Measurements from ENCODE around the gene SH2D6. TPM values are rescaled to one million over a fixed set of nuclear protein-coding genes. Genes with fewer than 3 reads are reported as not detected.

The SH2D6 gene
- total RNA-seq, 2 donors from 2014 or later = 0.26 to 15.5 TPM

- Histone ChIP-seq H3K4me1 (peaks cover 7% of the 10 kb centered on the region), H3K36me3 (replicated peaks in 1 of 2; ENCODE audit: insufficient read depth in 1 of 2, low read depth in 2 of 2) (no peaks in the 10 kb centered on the region), H3K27ac (no peak overlapping the region), H3K27me3 (no peaks in the 10 kb centered on the region), H3K9me3 (no peaks in the 10 kb centered on the region), H3K4me3 (no peak overlapping the region)
- 90 to 91% methylated on average over 7 to 8 of the region's 8 CpGs for WGBS, 2 donors
- ATAC-seq (no peak), DNase-seq (peak in 1 of 4 donors; percentile 8)
- intact Hi-C loops (cut with DNase I) = loop anchor here (5.0 kb wide), 1 partner anchor 35 kb away; no protein-coding TSS in a partner anchor
- no peak for TF ChIP-seq CTCF (IDR thresholded peaks at IDR 0.05)
- TF ChIP-seq POLR2A (IDR thresholded peaks at IDR 0.05) = no peak
Observed at GRCh38 chr2:85401844-85402243, 16.7 kb upstream of the SH2D6 start.

GRCh38 chr2:85405201-85406059 is 13.1 kb upstream of the SH2D6 start:
- H3K27ac ChIP-seq = peak overlapping the region in 1 of 4 donors; percentile 33

GRCh38 chr2:85409845-85410583 is 8.5 kb upstream of the SH2D6 start, which contains the start of gene CAPG:
Gene CAPG (minus strand): TSS chr2:85410366. CDS start chr2:85402145, 8,221 bp downstream.
- intact Hi-C loops (cut with DNase I) = no loop called here
- no peak within 1 kb of the TSS for H3K4me3 ChIP-seq
- H3K9me3 ChIP-seq = no peaks in the 10 kb centered on the region
- WGBS, 2 donors = 52 to 77% methylated on average over 10 to 11 of the region's 12 CpGs
- no peak for ATAC-seq
- no peaks in the 10 kb centered on the region for H3K27me3 ChIP-seq
- DNase-seq = peak in 1 of 4 donors; percentile 53
- H3K4me1 ChIP-seq = peaks cover 18% of the 10 kb centered on the region
- TF ChIP-seq CTCF (IDR thresholded peaks at IDR 0.05) (no peak), POLR2A (IDR thresholded peaks at IDR 0.05) (peak in 1 of 3 donors; percentile 47)
- H3K36me3 ChIP-seq (replicated peaks in 1 of 2; ENCODE audit: insufficient read depth in 1 of 2, low read depth in 2 of 2) = no peaks in the 10 kb centered on the region
- peak within 1 kb of the TSS in 1 of 4 donors; percentile 56 for H3K27ac ChIP-seq

More at GRCh38 chr2:85405201-85406059, 13.1 kb upstream of the SH2D6 start:
- 66 to 79% methylated on average over 13 to 15 of the region's 15 CpGs for WGBS, 2 donors
- no peaks in the 10 kb centered on the region for H3K9me3 ChIP-seq
- DNase-seq (peak in 1 of 4 donors; percentile 66), ATAC-seq (no peak)
- no peak overlapping the region for H3K4me3 ChIP-seq
- H3K4me1 ChIP-seq = no peaks in the 10 kb centered on the region
- H3K27me3 ChIP-seq = no peaks in the 10 kb centered on the region
- TF ChIP-seq POLR2A (IDR thresholded peaks at IDR 0.05) (no peak), CTCF (IDR thresholded peaks at IDR 0.05) (no peak)
- H3K36me3 ChIP-seq (replicated peaks in 1 of 2; ENCODE audit: insufficient read depth in 1 of 2, low read depth in 2 of 2) = no peaks in the 10 kb centered on the region
- intact Hi-C loops (cut with DNase I) = no loop called here

GRCh38 chr2:85410584-85411404 is 7.7 kb upstream of the SH2D6 start:
- 83 to 90% methylated on average over 12 to 13 of the region's 13 CpGs for WGBS, 2 donors
- H3K27me3 ChIP-seq = no peaks in the 10 kb centered on the region
- DNase-seq (no peak), ATAC-seq (no peak)
- H3K4me3 ChIP-seq = no peak overlapping the region
- intact Hi-C loops (cut with DNase I) = no loop called here
- H3K27ac ChIP-seq = no peak overlapping the region
- no peaks in the 10 kb centered on the region for H3K9me3 ChIP-seq
- no peak for TF ChIP-seq CTCF (IDR thresholded peaks at IDR 0.05)
- TF ChIP-seq POLR2A (IDR thresholded peaks at IDR 0.05) = no peak
- H3K4me1 ChIP-seq = peaks cover 18% of the 10 kb centered on the region
- no peaks in the 10 kb centered on the region for H3K36me3 ChIP-seq (replicated peaks in 1 of 2; ENCODE audit: insufficient read depth in 1 of 2, low read depth in 2 of 2)

Data from body of pancreas (tissue), 4 donors.